Aorta (tissue), 5 donors: ENCODE measurements around the gene DAND5. TPM values are rescaled to one million over a fixed set of nuclear protein-coding genes. Genes with fewer than 3 reads are reported as not detected.

Experiments
- ATAC-seq: fragments of 200-7000 bp; cut with Tn5 transposase; one replicate; pipeline ENCODE4 v1.9.1; 2022; ENCODE audit warnings: moderate library complexity; ENCODE audit not compliant: low FRiP score
- DNase-seq, 2 donors: peaks; one replicate each; pipeline ENCODE4 v3.0.0-alpha.2; 2020
- H3K27ac ChIP-seq, 2 donors: one replicate each; pipeline ENCODE4 v1.5.1; 2013; ENCODE audit warnings: low read length in 2 of 2, mild to moderate bottlenecking in 2 of 2, moderate library complexity in 2 of 2, control low read depth in 1 of 2, inconsistent platforms in 1 of 2, low read depth in 1 of 2
- H3K27me3 ChIP-seq, 2 donors: one replicate each; pipeline ENCODE4 v1.6.1; 2013; ENCODE audit warnings: control low read depth in 1 of 2, low read length in 1 of 2, mild to moderate bottlenecking in 1 of 2, moderate library complexity in 1 of 2; ENCODE audit not compliant: insufficient read depth in 2 of 2, control insufficient read depth in 1 of 2
- H3K36me3 ChIP-seq, 2 donors: one replicate each; pipeline ENCODE4 v1.6.1; 2013; ENCODE audit warnings: control low read depth in 1 of 2, low read length in 1 of 2, mild to moderate bottlenecking in 1 of 2; ENCODE audit not compliant: insufficient read depth in 2 of 2, control insufficient read depth in 1 of 2
- H3K4me1 ChIP-seq, 2 donors: one replicate each; pipeline ENCODE4 v1.6.1; 2013; ENCODE audit warnings: low read length in 2 of 2, control low read depth in 1 of 2, mild to moderate bottlenecking in 1 of 2, moderate library complexity in 1 of 2; ENCODE audit not compliant: insufficient read depth in 2 of 2, control insufficient read depth in 1 of 2
- H3K4me3 ChIP-seq, 2 donors: one replicate each; pipeline ENCODE4 v1.5.1; 2013; ENCODE audit warnings: low read length in 2 of 2, control low read depth in 1 of 2, mild to moderate bottlenecking in 1 of 2
- H3K9me3 ChIP-seq: one replicate; pipeline ENCODE4 v1.6.1; 2013; ENCODE audit warnings: mild to moderate bottlenecking, low read length; ENCODE audit not compliant: control insufficient read depth
- WGBS, 2 donors: extraction: QIAGEN DNeasy Blood & Tissue Kit; methylation state at CpG; one replicate each; pipeline ENCODE4 v1.1.7; 2013; 5-methylcytosine and 5-hydroxymethylcytosine counted together
- intact Hi-C, 2 donors: fragments of 100-400 bp; cut with DNase I; formaldehyde crosslinking; loops; one replicate each; pipeline versions ENCODE4 v1.14.2 to v1.15.0; 2022
- polyA plus RNA-seq, 2 donors: library from polyadenylated mRNA; stranded (reverse); fragments of 200-250 nt; gene quantifications; one replicate each; pipeline ENCODE4 v1.2.3, GENCODE V29; 2013
- total RNA-seq, 2 donors: library from RNA; stranded (reverse); fragmentation: NEBNext Ultra II Directional; extraction: Animal tissue kit (Norgen Biotek cat#: 25700); gene quantifications; one replicate each; pipeline ENCODE4 v1.2.1, GENCODE V29; 2021
- donor health status: healthy with polysubstance abuse.
- donor health status: Bipolar disorder and iron deficiency.
- donor health status: DM: no; HTN: no; CAD: no.
- donor health status: DM: no; HTN: no; CAD: no.
- donor health status: DM: yes; HTN: yes; CAD: no.

Gene DAND5
- total and polyA plus RNA-seq, 4 donors: 0.13 TPM; not detected in 3

GRCh38 chr19:13014101-13014920 lies 44.9 kb downstream of the DAND5 start:
- Histone ChIP-seq H3K4me1 (no peaks in the 10 kb centered on the region), H3K27me3 (no peaks in the 10 kb centered on the region), H3K9me3 (no peaks in the 10 kb centered on the region), H3K4me3 (peak overlapping the region; percentile 40 to 56), H3K36me3 (no peaks in the 10 kb centered on the region), H3K27ac (peak overlapping the region; percentile 87 to 90)
- DNase-seq: no peak
- no peak for ATAC-seq
- intact Hi-C loops: loop anchor here in 1 of 2 donors (2.0 kb wide), 1 partner anchor 18 kb away; no protein-coding TSS in a partner anchor
- WGBS, 2 donors: 8 to 9% methylated on average over 35 of the region's 35 CpGs

DNA sequence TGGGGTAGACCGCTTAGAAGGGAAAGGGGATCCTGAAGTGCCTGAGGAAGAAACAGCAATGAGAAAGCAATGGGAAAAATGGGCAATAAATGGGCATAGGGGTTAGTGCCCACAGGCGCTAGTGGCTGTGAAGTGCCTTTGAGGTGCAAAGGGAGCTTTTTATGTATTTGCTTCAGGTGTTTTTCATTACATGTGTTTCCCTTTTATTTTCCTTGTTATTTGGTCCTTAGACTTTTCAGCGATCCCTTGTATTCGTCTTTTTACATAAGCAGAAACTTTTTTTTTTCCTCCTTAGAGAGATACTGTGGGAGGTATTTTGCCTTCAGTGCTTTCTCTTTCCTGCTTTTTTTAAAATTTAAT lies 45.5 kb downstream of the DAND5 start:
- H3K36me3 ChIP-seq: no peaks in the 10 kb centered on the region
- H3K27ac ChIP-seq: peak overlapping the region; percentile 90 to 91
- intact Hi-C loops: loop anchor here in 1 of 2 donors (2.0 kb wide), 1 partner anchor 18 kb away; no protein-coding TSS in a partner anchor

DNA sequence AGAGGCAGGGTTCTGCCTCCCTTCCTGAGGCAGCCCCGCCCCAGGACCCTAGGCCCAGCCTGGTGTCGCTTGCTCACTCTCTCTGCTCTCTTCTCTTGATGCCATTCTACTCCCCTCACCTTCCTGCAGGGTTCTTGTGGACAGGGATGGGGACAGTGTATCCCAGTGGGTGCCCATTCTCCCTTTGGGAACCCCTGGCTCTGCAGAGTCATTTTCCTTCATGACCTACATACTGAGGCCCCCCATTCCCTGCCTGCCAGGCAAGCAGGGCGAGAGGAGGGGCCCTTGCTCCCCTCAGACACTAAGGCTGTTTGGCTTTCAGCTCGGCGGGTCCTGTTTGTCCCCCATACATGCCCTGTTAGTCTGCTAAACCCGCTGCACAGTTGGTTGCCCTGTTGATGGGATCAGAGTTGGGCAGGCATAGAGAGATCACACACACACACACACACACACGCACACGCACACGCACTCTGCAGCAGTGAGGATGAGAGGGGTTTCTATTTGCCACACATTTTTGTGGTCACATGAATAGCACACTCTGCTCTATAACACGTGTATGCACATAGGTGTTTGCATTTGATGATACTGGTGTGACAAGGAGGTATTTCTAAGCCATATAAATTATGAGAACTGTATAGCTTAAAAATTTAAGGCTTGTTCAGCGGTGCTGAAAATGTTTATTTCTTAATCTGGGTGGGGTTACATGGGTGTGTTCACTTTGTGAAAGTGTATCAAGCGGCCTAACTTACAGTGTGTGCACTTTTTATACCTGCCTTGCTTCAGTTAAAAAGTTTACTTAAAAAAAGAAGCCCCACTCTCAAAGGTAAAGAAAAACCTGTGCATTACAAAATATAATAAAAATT lies 46.2 kb downstream of the DAND5 start:
- Histone ChIP-seq H3K36me3 (no peaks in the 10 kb centered on the region), H3K4me1 (peaks cover 2 to 5% of the 10 kb centered on the region in 2 donors), H3K27me3 (no peaks in the 10 kb centered on the region), H3K4me3 (no peak overlapping the region), H3K27ac (peak overlapping the region; percentile 85 to 91), H3K9me3 (no peaks in the 10 kb centered on the region)
- intact Hi-C loops: loop anchor here in 1 of 2 donors (2.0 kb wide), 1 partner anchor 19 kb away; no protein-coding TSS in a partner anchor
- DNase-seq (no peak), ATAC-seq (no peak)
- whole genome bisulfite sequencing, 2 donors: 35 to 40% methylated on average over 12 of the region's 12 CpGs

More for the DNA sequence above, 45.5 kb downstream of the DAND5 start:
- peaks cover 0 to 1% of the 10 kb centered on the region in 2 donors for H3K4me1 ChIP-seq
- DNase-seq (no peak), ATAC-seq (no peak)
- no peak overlapping the region for H3K4me3 ChIP-seq
- 32 to 43% methylated on average over 4 of the region's 4 CpGs for WGBS, 2 donors
- H3K27me3 ChIP-seq: no peaks in the 10 kb centered on the region
- H3K9me3 ChIP-seq: no peaks in the 10 kb centered on the region

- Histone ChIP-seq H3K4me1 (peaks cover 5 to 6% of the 10 kb centered on the region in 2 donors), H3K36me3 (no peaks in the 10 kb centered on the region), H3K27ac (peak overlapping the region; percentile 59 to 90), H3K9me3 (no peaks in the 10 kb centered on the region), H3K4me3 (no peak overlapping the region), H3K27me3 (no peaks in the 10 kb centered on the region)
- no peak for DNase-seq
- intact Hi-C loops: no loop called here
- 6 to 10% methylated on average over 7 of the region's 7 CpGs for WGBS, 2 donors
- no peak for ATAC-seq
Observed at GRCh38 chr19:13016245-13016627, 46.9 kb downstream of the DAND5 start.

GRCh38 chr19:13016628-13017305 lies 47.4 kb downstream of the DAND5 start:
- WGBS, 2 donors: 8% methylated on average over 22 of the region's 22 CpGs
- H3K36me3 ChIP-seq: no peaks in the 10 kb centered on the region
- peaks cover 6% of the 10 kb centered on the region in 2 donors for H3K4me1 ChIP-seq
- H3K27me3 ChIP-seq: no peaks in the 10 kb centered on the region
- no peaks in the 10 kb centered on the region for H3K9me3 ChIP-seq
- no peak for ATAC-seq
- intact Hi-C loops: no loop called here
- peak overlapping the region; percentile 22 to 33 for H3K4me3 ChIP-seq
- H3K27ac ChIP-seq: peak overlapping the region; percentile 90 to 97
- DNase-seq: no peak

- Histone ChIP-seq H3K4me3 (peak overlapping the region in 1 of 2 donors; percentile 33), H3K4me1 (peaks cover 6% of the 10 kb centered on the region in 2 donors), H3K27me3 (no peaks in the 10 kb centered on the region), H3K36me3 (no peaks in the 10 kb centered on the region), H3K27ac (peak overlapping the region; percentile 90 to 97), H3K9me3 (no peaks in the 10 kb centered on the region)
- intact Hi-C loops: no loop called here
- no peak for DNase-seq
- no peak for ATAC-seq
- 6 to 11% methylated on average over 14 of the region's 14 CpGs for WGBS, 2 donors
Observed at GRCh38 chr19:13017306-13018034, 48.1 kb downstream of the DAND5 start.

GRCh38 chr19:13018035-13018914 lies 48.9 kb downstream of the DAND5 start:
- intact Hi-C loops: no loop called here
- peaks cover 6% of the 10 kb centered on the region in 2 donors for H3K4me1 ChIP-seq

More at GRCh38 chr19:13018035-13018914, 48.9 kb downstream of the DAND5 start:
- no peak for ATAC-seq
- no peaks in the 10 kb centered on the region for H3K27me3 ChIP-seq
- H3K36me3 ChIP-seq: no peaks in the 10 kb centered on the region
- peak overlapping the region; percentile 90 to 97 for H3K27ac ChIP-seq
- H3K9me3 ChIP-seq: no peaks in the 10 kb centered on the region
- H3K4me3 ChIP-seq: no peak overlapping the region
- 3 to 7% methylated on average over 17 to 21 of the region's 21 CpGs for WGBS, 2 donors
- peak in 1 of 2 donors; percentile 80 for DNase-seq
